Thymus (tissue), 11 donors: ENCODE results near the gene FASTKD1. TPM values are rescaled to one million over a fixed set of nuclear protein-coding genes. Genes with fewer than 3 reads are reported as not detected.

Experiments used
- DNase-seq, 9 donors: peaks; one replicate each; pipeline ENCODE4 v3.0.0-alpha.2; 2013; ENCODE audit warnings: low spot score in 9 of 9, low read depth in 6 of 9, missing footprints in 1 of 9
- H3K27ac ChIP-seq, 2 donors: one replicate each; pipeline ENCODE4 v1.5.1; 2013; ENCODE audit warnings: control low read depth in 1 of 2, low read depth in 1 of 2, low read length in 1 of 2, mild to moderate bottlenecking in 1 of 2, moderate library complexity in 1 of 2
- H3K27me3 ChIP-seq, 2 donors: one replicate each; pipeline ENCODE4 v1.5.1; 2013; ENCODE audit warnings: low read length in 1 of 2; ENCODE audit not compliant: control insufficient read depth in 2 of 2, insufficient read depth in 1 of 2
- H3K36me3 ChIP-seq, 2 donors: one replicate each; pipeline ENCODE4 v1.5.1; 2013; ENCODE audit warnings: low read length in 1 of 2, mild to moderate bottlenecking in 1 of 2, moderate library complexity in 1 of 2; ENCODE audit not compliant: control insufficient read depth in 2 of 2, insufficient read depth in 2 of 2
- H3K4me1 ChIP-seq, 2 donors: one replicate each; pipeline ENCODE4 v1.5.1; 2013; ENCODE audit warnings: low read length in 2 of 2; ENCODE audit not compliant: control insufficient read depth in 2 of 2, insufficient read depth in 2 of 2
- H3K4me3 ChIP-seq, 2 donors: one replicate each; pipeline ENCODE4 v1.5.1; 2013; ENCODE audit warnings: low read length in 2 of 2, control low read depth in 1 of 2, mild to moderate bottlenecking in 1 of 2
- H3K9me3 ChIP-seq, 2 donors: one replicate each; pipeline ENCODE4 v1.5.1; 2013; ENCODE audit warnings: low read length in 1 of 2, mild to moderate bottlenecking in 1 of 2; ENCODE audit not compliant: control insufficient read depth in 2 of 2, insufficient read depth in 1 of 2
- WGBS: extraction: QIAGEN DNeasy Blood & Tissue Kit; methylation state at CpG from one replicate; pipeline ENCODE4 v1.1.7; 2013; 5-methylcytosine and 5-hydroxymethylcytosine counted together
- polyA plus RNA-seq: library from polyadenylated mRNA; stranded (reverse); fragments of 200-250 nt; gene quantifications from one replicate; pipeline ENCODE4 v1.2.3, GENCODE V29; 2013
- total RNA-seq: library from RNA; stranded (reverse); fragments of 120-200 nt; gene quantifications from one replicate; pipeline ENCODE4 v1.2.4, GENCODE V29; 2013
- donor health status: healthy.

FASTKD1 gene
- total and polyA plus RNA-seq, 2 donors, result 34.1 to 65.6 TPM

DNA sequence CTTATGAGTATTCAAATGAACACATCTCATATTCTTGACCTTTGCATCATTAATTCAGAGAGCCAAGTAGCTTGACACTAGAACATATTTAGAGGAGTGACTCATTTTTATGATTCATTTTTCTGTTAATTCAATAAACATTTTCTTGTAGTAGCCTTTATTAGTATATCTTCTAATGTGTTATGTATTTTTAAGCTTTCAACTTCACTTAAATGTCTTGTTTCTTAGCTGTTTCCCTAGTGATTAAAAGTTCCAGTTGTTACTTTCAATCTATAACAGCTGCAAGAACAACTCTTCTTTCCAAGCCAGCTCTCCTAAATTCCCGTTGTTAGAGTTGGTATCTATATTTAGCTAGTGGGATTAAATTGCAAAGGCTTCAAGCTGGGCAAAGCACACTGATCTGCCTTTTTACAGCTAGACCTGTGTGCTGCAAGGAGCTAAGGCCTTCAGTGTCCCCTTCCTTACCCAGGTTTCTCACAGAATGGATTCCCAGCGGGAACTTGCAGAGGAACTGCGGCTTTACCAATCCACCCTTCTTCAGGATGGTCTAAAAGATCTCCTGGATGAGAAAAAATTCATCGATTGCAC, 64.3 kb downstream of the FASTKD1 start, which contains the start of gene KLHL41:
TSS of gene KLHL41 (plus strand) at position 405 of the 588 bp plus-strand sequence. CDS start at position 482, 77 bp downstream.
- WGBS, result 98% methylated on average over 4 of the region's 4 CpGs
- Histone ChIP-seq H3K27ac (no peak within 1 kb of the TSS), H3K27me3 (no peaks in the 10 kb centered on the region), H3K4me3 (no peak within 1 kb of the TSS), H3K4me1 (no peaks in the 10 kb centered on the region), H3K36me3 (no peaks in the 10 kb centered on the region), H3K9me3 (no peaks in the 10 kb centered on the region)
- DNase-seq, result no peak

DNA sequence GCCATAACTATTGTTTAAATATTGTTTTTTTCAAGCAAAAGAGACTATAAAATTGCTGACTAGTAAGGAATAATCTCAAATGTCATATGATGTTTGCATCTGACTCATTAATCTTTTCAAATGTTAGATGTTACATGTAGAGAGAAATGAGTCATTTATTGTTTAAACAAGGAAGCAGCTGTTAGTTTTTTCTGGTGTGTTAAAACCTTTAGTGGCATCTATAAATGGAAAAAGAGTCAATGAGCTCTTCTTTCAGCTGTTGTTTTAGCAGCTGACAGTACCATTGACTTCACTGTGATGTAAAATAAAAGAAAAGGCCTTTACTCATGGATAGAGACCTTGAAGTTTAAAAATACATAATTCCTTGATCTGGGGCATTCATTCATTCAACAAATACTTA, 66.0 kb downstream of the FASTKD1 start:
- Histone ChIP-seq H3K36me3 (no peaks in the 10 kb centered on the region), H3K9me3 (no peaks in the 10 kb centered on the region), H3K27ac (no peak overlapping the region), H3K4me3 (no peak overlapping the region), H3K27me3 (no peaks in the 10 kb centered on the region), H3K4me1 (no peaks in the 10 kb centered on the region)
- no peak for DNase-seq

DNA sequence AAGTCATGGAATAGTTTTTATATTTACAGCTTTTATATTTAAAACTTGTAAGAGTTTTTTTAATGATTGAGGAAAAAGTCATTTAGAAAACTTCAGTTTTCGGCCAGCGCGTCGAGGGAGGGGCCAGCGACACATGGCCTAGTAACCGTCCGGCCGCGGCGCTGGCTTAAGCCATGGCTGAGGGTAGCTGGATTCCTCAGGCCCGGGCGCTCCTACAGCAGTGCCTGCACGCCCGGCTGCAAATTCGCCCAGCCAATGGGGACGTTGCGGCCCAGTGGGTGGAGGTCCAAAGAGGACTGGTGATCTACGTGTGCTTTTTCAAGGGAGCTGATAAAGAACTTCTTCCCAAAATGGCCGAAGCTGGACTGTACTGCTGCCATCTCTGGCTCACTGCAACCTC, 69.0 kb downstream of the FASTKD1 start:
- no peak for DNase-seq
- Histone ChIP-seq H3K27me3 (no peaks in the 10 kb centered on the region), H3K4me1 (no peaks in the 10 kb centered on the region), H3K4me3 (no peak overlapping the region), H3K36me3 (no peaks in the 10 kb centered on the region), H3K27ac (no peak overlapping the region), H3K9me3 (no peaks in the 10 kb centered on the region)
- 98% methylated on average over 19 of the region's 19 CpGs for WGBS

DNA sequence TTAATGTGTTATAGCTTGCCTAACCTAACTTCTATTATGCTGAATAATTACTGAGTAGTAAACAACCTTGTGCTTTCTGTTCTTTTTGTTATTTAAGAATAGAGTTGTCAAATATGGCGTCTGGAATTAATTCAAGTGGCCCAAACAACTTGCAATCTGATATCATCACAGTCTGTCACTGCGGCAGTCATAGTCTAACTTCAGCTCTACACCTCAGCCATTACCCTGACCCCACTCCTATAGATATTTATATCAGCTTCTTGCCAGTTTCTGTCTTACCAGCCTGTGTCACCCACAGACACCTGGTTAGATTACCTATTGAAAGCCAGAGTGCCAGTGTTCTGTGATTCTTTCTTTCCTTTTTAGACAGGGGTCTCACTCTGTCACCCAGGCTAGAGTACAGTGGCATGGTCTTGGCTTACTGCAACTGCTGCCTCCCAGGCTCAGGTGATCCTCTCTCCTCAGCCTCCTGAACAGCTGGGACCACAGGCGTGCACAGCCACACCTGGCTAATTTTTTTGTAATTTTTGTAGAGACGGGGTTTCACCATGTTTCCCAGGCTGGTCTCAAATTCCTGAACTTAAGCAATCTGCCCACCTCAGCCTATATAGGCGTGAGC, 78.2 kb downstream of the FASTKD1 start:
- Histone ChIP-seq H3K9me3 (no peaks in the 10 kb centered on the region), H3K27ac (no peak overlapping the region), H3K36me3 (no peaks in the 10 kb centered on the region), H3K4me3 (no peak overlapping the region), H3K27me3 (no peaks in the 10 kb centered on the region), H3K4me1 (no peaks in the 10 kb centered on the region)
- 97% methylated on average over 5 of the region's 5 CpGs for WGBS
- DNase-seq, result no peak

DNA sequence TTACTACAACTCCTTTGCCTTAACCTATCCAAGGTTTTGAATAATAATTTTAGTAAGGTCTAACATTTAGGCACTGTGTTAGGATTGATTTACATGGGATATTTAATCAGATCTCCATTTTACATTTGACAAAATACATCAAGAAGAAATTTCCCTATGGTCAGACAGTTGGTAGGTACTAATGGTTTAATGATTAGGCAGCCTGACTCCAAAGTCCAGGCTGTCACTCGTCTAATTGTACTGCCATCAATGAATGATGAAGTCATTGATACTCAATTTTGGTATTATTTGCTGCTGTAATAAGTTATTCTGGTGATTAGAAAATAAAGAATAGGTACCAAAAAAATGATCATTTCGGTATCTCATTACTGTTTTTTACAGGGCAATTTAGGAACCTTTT, 80.3 kb downstream of the FASTKD1 start:
- no peaks in the 10 kb centered on the region for H3K27me3 ChIP-seq
- no peaks in the 10 kb centered on the region for H3K4me1 ChIP-seq
- H3K4me3 ChIP-seq, result no peak overlapping the region
- no peak for DNase-seq
- H3K27ac ChIP-seq, result no peak overlapping the region
- H3K9me3 ChIP-seq, result no peaks in the 10 kb centered on the region
- WGBS, result 98% methylated on average over 2 of the region's 2 CpGs
- no peaks in the 10 kb centered on the region for H3K36me3 ChIP-seq

DNA sequence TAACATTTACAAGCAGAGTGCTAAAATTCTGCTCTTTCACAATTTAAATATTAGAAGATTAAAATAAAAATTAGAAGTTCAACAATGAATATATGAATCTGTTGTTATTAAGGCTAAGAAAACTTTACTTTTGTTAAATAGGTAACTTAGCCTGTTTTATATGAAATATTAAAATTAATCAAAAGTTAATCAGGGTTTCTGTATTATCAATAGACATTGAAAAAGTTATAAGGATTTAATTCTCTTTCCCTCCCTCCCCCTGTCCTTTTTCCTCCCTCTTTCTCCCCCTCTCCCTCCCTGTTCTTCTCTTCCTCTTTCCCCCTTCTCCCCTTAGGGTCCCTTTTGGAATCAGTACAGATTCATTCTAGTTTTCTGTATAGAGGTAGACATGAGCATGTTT, 82.3 kb downstream of the FASTKD1 start:
- H3K4me3 ChIP-seq, result no peak overlapping the region
- no peaks in the 10 kb centered on the region for H3K9me3 ChIP-seq
- no peak overlapping the region for H3K27ac ChIP-seq
- no peaks in the 10 kb centered on the region for H3K4me1 ChIP-seq
- no peaks in the 10 kb centered on the region for H3K36me3 ChIP-seq
- H3K27me3 ChIP-seq, result no peaks in the 10 kb centered on the region
- DNase-seq, result no peak

DNA sequence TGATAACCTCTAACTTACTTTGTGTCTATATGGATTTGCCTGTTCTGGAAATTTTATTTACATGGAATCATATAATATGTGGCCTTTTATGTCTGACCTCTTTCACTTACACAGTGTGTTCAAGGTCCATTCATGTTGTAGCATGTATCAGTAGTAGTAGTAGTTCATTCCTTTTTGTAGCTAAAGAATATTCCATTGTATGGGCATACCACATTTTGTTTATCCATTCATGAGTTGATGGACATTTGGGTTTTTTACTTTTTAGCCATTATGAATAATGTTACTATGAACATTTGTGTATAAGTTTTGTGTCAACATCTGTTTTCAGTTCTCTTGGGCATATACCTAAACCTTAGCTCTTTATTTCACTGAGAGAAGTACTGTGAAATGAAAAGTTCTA, 82.8 kb downstream of the FASTKD1 start:
- no peak overlapping the region for H3K4me3 ChIP-seq
- H3K4me1 ChIP-seq, result no peaks in the 10 kb centered on the region
- no peak for DNase-seq
- H3K27ac ChIP-seq, result no peak overlapping the region
- H3K36me3 ChIP-seq, result no peaks in the 10 kb centered on the region
- H3K27me3 ChIP-seq, result no peaks in the 10 kb centered on the region
- H3K9me3 ChIP-seq, result no peaks in the 10 kb centered on the region

DNA sequence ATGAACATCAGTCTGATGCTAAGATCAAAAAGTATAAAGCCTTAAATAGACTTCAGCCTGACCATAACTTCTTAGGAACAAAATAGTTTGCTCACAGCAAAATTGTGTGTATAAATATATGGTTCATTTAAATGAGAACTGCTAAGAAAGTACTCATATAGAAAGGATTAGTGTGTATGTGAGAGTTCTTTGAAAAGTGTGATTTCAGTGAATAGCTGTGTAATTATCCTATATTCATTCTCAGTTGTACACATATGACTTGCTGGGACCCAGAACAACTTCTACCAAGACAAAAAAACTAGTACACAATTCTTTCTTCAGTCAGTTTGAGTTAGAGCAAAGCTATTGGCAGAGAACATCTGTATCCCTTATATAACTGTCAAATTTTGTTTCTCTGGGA, 87.2 kb downstream of the FASTKD1 start:
- H3K9me3 ChIP-seq, result no peaks in the 10 kb centered on the region
- H3K36me3 ChIP-seq, result no peaks in the 10 kb centered on the region
- DNase-seq, result no peak
- no peak overlapping the region for H3K4me3 ChIP-seq
- no peaks in the 10 kb centered on the region for H3K4me1 ChIP-seq
- no peak overlapping the region for H3K27ac ChIP-seq
- H3K27me3 ChIP-seq, result no peaks in the 10 kb centered on the region

DNA sequence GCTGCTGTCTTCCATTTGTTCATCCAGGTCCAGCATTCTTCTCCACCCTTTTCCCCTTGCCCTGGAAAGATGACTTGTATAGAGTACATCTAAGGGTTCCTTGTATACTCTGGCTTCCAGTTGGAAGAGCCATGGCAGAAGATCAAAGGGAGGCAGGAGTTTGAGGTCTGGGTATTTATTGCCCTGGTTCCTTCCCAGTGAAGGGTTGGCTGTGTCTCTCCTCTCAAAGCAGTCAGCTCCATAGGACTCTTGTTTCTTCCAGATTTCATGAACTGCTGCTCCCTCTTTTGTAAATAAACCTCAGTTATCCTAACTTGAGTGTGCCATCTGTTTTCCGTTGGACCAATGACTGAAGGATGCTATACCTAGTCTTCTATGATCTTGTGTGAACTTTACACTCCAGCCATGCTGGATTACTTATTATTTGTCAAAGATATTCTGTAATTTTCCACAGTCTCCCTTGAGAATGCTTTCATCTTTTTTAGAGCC, 88.0 kb downstream of the FASTKD1 start:
- H3K9me3 ChIP-seq, result no peaks in the 10 kb centered on the region
- no peaks in the 10 kb centered on the region for H3K4me1 ChIP-seq
- 100% methylated on average over 1 of the region's 1 CpG for WGBS
- H3K36me3 ChIP-seq, result no peaks in the 10 kb centered on the region
- H3K27ac ChIP-seq, result no peak overlapping the region
- H3K27me3 ChIP-seq, result no peaks in the 10 kb centered on the region
- no peak overlapping the region for H3K4me3 ChIP-seq
- no peak for DNase-seq
